Left lung (tissue), 10 donors: Measurements from ENCODE around the gene COL6A3. TPM values are rescaled to one million over a fixed set of nuclear protein-coding genes. Genes with fewer than 3 reads are reported as not detected.
A peak's percentile ranks its signal among the peaks of the same experiment; 100 is the strongest.

Source experiments
- ATAC-seq: fragments of 200-7000 bp; cut with Tn5 transposase; one replicate; pipeline ENCODE4 v1.9.1; 2020; ENCODE audit warnings: moderate library complexity
- DNase-seq, 4 donors: peaks; one replicate each; pipeline ENCODE4 v3.0.0-alpha.2; 2013 to 2020
- H3K27ac ChIP-seq, 2 donors: fragments of 200-600 bp; sonication (generic) in 1 of 2; one replicate each; pipeline versions ENCODE4 v1.5.0 to v1.8.0; 2020 to 2021
- H3K27me3 ChIP-seq, 2 donors: fragments of 200-600 bp; sonication (generic) in 1 of 2; one replicate each; pipeline versions ENCODE4 v1.5.0 to v1.8.0; 2020 to 2021
- H3K36me3 ChIP-seq, 2 donors: fragments of 200-600 bp; sonication (generic) in 1 of 2; one replicate each; pipeline versions ENCODE4 v1.5.0 to v1.8.0; 2020 to 2021
- H3K4me1 ChIP-seq, 2 donors: fragments of 200-600 bp; one replicate each; pipeline ENCODE4 v1.8.0; 2021
- H3K4me3 ChIP-seq, 2 donors: fragments of 200-600 bp; sonication (generic) in 1 of 2; one replicate each; pipeline versions ENCODE4 v1.5.0 to v1.8.0; 2020 to 2021; ENCODE audit warnings: mild to moderate bottlenecking in 1 of 2
- H3K9me3 ChIP-seq, 2 donors: fragments of 200-600 bp; sonication (generic) in 1 of 2; one replicate each; pipeline versions ENCODE4 v1.5.0 to v1.8.0; 2020 to 2021
- CTCF ChIP-seq, 2 donors: fragments of 200-600 bp; sonication (generic) in 1 of 2; IDR thresholded peaks; one replicate each; pipeline versions ENCODE4 v1.5.0 to v1.8.0; 2021; ENCODE audit warnings: antibody characterized with exemption in 2 of 2
- intact Hi-C, 2 donors: fragments of 100-400 bp; cut with DNase I; formaldehyde crosslinking; loops; one replicate each; pipeline versions ENCODE4 v1.11.2 to v1.14.2; 2022
- polyA plus RNA-seq, 6 donors: library from polyadenylated mRNA; unstranded; fragments of 120-200 nt; gene quantifications; one replicate each; pipeline ENCODE4 v1.2.1, GENCODE V29; 2013; ENCODE audit not compliant: insufficient read length in 6 of 6
- total RNA-seq, 2 donors: library from RNA; stranded (reverse); fragmentation: NEBNext Ultra II Directional; extraction: Animal tissue kit (Norgen Biotek cat#: 25700); gene quantifications; one replicate each; pipeline ENCODE4 v1.2.1, GENCODE V29; 2021
- donor health status: DM: no; HTN: yes; CAD: no.
- donor health status: DM: no; HTN: no; CAD: no.

Gene COL6A3
- total and polyA plus RNA-seq, 8 donors = 598 to 868 (median 760) TPM

- ATAC-seq (no peak), DNase-seq (no peak)
- no peaks in the 10 kb centered on the region for H3K9me3 ChIP-seq
- H3K27me3 ChIP-seq = peaks cover 0 to 9% of the 10 kb centered on the region in 2 donors
- no peak overlapping the region for H3K4me3 ChIP-seq
- intact Hi-C loops = no loop called here
- H3K36me3 ChIP-seq = peaks cover 0 to 9% of the 10 kb centered on the region in 2 donors
- H3K4me1 ChIP-seq = peaks cover 0 to 3% of the 10 kb centered on the region in 2 donors
- no peak overlapping the region for H3K27ac ChIP-seq
- TF ChIP-seq CTCF (IDR thresholded peaks at IDR 0.05) = no peak
These were observed 49.3 kb downstream of the COL6A3 start for GRCh38 chr2:237364655-237365054.

GRCh38 chr2:237361194-237362004, 52.6 kb downstream of the COL6A3 start:
- H3K27me3 ChIP-seq = peaks cover 0 to 14% of the 10 kb centered on the region in 2 donors
- H3K9me3 ChIP-seq = no peaks in the 10 kb centered on the region
- peaks cover 0 to 3% of the 10 kb centered on the region in 2 donors for H3K4me1 ChIP-seq
- intact Hi-C loops = no loop called here
- H3K4me3 ChIP-seq = no peak overlapping the region
- ATAC-seq (peak; percentile 47), DNase-seq (peak in 2 of 4 donors; percentile 70 to 89)
- no peak for TF ChIP-seq CTCF (IDR thresholded peaks at IDR 0.05)
- peak overlapping the region in 1 of 2 donors; percentile 57 for H3K27ac ChIP-seq
- peaks cover 0 to 2% of the 10 kb centered on the region in 2 donors for H3K36me3 ChIP-seq

- no peak for TF ChIP-seq CTCF (IDR thresholded peaks at IDR 0.05)
- ATAC-seq (no peak), DNase-seq (no peak)
- H3K36me3 ChIP-seq = no peaks in the 10 kb centered on the region
- peaks cover 0 to 23% of the 10 kb centered on the region in 2 donors for H3K27me3 ChIP-seq
- H3K4me1 ChIP-seq = peaks cover 0 to 3% of the 10 kb centered on the region in 2 donors
- intact Hi-C loops = no loop called here
- H3K27ac ChIP-seq = peak overlapping the region in 1 of 2 donors; percentile 51
- H3K9me3 ChIP-seq = no peaks in the 10 kb centered on the region
- H3K4me3 ChIP-seq = no peak overlapping the region
These were observed 53.8 kb downstream of the COL6A3 start for GRCh38 chr2:237359894-237360780.

GRCh38 chr2:237359518-237359840, 54.5 kb downstream of the COL6A3 start:
- DNase-seq = no peak
- peaks cover 0 to 24% of the 10 kb centered on the region in 2 donors for H3K27me3 ChIP-seq
- ATAC-seq = no peak
- no peaks in the 10 kb centered on the region for H3K36me3 ChIP-seq
- intact Hi-C loops = no loop called here
- no peak for TF ChIP-seq CTCF (IDR thresholded peaks at IDR 0.05)
- H3K4me1 ChIP-seq = peaks cover 0 to 3% of the 10 kb centered on the region in 2 donors
- no peak overlapping the region for H3K4me3 ChIP-seq
- peak overlapping the region in 1 of 2 donors; percentile 51 for H3K27ac ChIP-seq
- H3K9me3 ChIP-seq = no peaks in the 10 kb centered on the region
